GM18907 (cell line): ENCODE data around the gene TMEM187.

Experiments
- ATAC-seq: cut with Tn5 transposase; IDR thresholded peaks from one replicate; pipeline ENCODE4 v1.9.1; 2021; ENCODE audit warnings: mild to moderate bottlenecking, moderate library complexity; ENCODE audit not compliant: unreplicated experiment

The TMEM187 gene

GRCh38 chrX:154032653-154033052 lies 60.1 kb downstream of the TMEM187 start:
- no peak for ATAC-seq
